Measurements from ENCODE around the gene AUTS2. TPM values are rescaled to one million over a fixed set of nuclear protein-coding genes. Genes with fewer than 3 reads are reported as not detected.

The AUTS2 gene
- total and polyA plus RNA-seq, 2 donors (not counting 1 experiment from before 2014, with no cell fraction given): 0.60 to 9.1 TPM

DNA sequence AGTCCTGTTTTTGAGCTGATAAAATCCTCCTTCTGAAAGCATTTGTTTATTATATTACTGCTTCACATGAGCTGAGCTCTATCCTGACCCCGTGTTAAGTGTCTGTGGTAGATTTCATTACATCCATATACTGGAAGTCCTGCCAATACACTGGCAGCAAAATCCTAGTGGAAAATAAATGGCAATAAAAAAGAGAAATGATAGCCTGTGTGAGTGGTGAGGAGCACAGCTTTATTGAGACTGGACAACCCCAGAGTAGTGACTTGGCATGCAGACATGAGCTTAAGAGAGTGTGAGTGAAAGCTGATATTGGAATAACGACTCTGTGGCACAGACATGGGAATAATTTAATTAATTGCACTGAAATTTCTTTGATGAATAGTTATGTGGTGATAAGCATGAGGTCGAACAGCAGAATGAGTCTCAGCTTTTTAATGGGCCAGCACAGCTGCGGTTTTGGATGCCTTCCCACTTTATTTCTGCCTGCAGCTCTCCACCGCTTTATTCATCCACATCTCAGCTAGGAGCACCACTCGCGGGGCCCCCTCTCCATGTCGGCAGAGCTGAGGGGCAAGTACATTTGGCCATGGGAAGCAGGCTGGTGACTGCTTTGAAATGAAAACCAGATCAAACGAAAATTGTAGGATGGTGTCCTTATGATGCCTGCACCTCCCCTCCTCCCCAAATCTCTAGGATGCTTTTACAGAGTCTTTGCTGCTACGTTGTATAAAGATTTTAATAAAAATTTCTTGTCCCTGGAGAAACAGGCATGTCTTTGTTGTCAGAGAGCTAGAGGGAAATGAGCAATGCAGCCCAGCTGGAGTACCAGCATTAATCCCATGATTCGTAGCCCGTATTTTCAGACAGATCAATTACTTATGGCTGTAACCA lies 494.3 kb downstream of the AUTS2 start:
- Histone ChIP-seq H2AFZ (ENCODE audit: low read length) (no peak overlapping the region), H3K9ac (ENCODE audit: insufficient read depth, low read length) (no peak overlapping the region), H3K9me3 (ENCODE audit: control insufficient read depth, insufficient read depth, low read depth, low read length) (no peaks in the 10 kb centered on the region), H4K20me1 (ENCODE audit: control insufficient read depth, extremely low read depth, insufficient read depth, low read length) (no peaks in the 10 kb centered on the region), H3K4me2 (ENCODE audit: extremely low read depth, insufficient read depth, low read length) (peak overlapping the region; percentile 13), H3K27me3 (ENCODE audit: control insufficient read depth, insufficient read depth, low read length) (no peaks in the 10 kb centered on the region), H3K4me3 (replicated peaks in 1 of 4; ENCODE audit: control extremely low read depth in 1 of 4, insufficient read depth in 1 of 4, low read depth in 3 of 4, low read length in 4 of 4) (peak overlapping the region in 1 of 4 experiments; percentile 17), H3K4me1 (ENCODE audit: control insufficient read depth, extremely low read depth, insufficient read depth, low read length) (no peaks in the 10 kb centered on the region), H3K79me2 (ENCODE audit: control insufficient read depth, insufficient read depth, low read length) (no peaks in the 10 kb centered on the region), H3K36me3 (ENCODE audit: control insufficient read depth, insufficient read depth, low read length) (no peaks in the 10 kb centered on the region), H3K27ac (ENCODE audit: insufficient read depth, low read length) (no peak overlapping the region)
- DNase-seq (ENCODE audit: low read depth in 2 of 2): peak; percentile 72 to 95
- TF ChIP-seq EZH2 (IDR thresholded peaks at IDR 0.05; ENCODE audit: low read length, missing control alignments): no peak
- TF ChIP-seq, protein P1, sequence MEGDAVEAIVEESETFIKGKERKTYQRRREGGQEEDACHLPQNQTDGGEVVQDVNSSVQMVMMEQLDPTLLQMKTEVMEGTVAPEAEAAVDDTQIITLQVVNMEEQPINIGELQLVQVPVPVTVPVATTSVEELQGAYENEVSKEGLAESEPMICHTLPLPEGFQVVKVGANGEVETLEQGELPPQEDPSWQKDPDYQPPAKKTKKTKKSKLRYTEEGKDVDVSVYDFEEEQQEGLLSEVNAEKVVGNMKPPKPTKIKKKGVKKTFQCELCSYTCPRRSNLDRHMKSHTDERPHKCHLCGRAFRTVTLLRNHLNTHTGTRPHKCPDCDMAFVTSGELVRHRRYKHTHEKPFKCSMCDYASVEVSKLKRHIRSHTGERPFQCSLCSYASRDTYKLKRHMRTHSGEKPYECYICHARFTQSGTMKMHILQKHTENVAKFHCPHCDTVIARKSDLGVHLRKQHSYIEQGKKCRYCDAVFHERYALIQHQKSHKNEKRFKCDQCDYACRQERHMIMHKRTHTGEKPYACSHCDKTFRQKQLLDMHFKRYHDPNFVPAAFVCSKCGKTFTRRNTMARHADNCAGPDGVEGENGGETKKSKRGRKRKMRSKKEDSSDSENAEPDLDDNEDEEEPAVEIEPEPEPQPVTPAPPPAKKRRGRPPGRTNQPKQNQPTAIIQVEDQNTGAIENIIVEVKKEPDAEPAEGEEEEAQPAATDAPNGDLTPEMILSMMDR (conservative IDR thresholded peaks at IDR 0.05 in 1 of 2, IDR thresholded peaks at IDR 0.05 in 1 of 2; ENCODE audit: low read depth in 1 of 2, low read length in 2 of 2): no peak

DNA sequence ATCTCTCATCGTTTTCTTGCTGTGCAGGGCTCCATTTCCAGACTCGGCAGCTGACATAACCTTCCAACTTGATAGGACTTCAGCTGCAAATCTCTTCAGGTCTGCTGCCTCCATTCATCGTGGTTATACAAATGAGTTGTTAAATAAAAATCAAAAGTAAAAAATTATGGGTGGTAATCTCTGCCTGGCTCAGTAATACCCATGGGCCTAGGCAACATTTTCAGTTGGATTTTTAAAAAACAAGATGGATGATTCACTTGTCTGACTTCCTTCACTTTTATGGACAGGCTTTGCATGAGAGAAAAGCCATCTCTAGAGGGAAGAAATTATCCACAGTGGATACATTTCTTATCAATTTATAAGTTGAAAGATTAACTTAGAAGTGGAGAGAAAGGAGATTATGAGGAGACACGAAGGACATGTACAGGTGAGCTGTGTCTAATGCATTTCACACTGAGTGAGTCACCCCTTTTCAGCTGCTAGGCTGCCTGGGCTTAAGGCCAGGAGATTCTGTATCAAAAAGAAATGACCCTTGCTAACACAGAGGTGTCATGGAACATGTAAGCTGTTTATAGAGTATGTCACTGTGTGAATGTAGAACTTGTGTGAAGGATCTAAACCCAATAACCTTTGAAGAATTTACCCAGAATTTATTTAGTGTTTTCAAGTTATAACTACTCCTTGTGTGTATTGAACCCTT lies 495.1 kb downstream of the AUTS2 start:
- H3K4me3 ChIP-seq (replicated peaks in 1 of 4; ENCODE audit: control extremely low read depth in 1 of 4, insufficient read depth in 1 of 4, low read depth in 3 of 4, low read length in 4 of 4): no peak overlapping the region
- H3K4me1 ChIP-seq (ENCODE audit: control insufficient read depth, extremely low read depth, insufficient read depth, low read length): no peaks in the 10 kb centered on the region
- peak overlapping the region; percentile 13 for H3K4me2 ChIP-seq (ENCODE audit: extremely low read depth, insufficient read depth, low read length)
- H3K36me3 ChIP-seq (ENCODE audit: control insufficient read depth, insufficient read depth, low read length): no peaks in the 10 kb centered on the region
- H3K9me3 ChIP-seq (ENCODE audit: control insufficient read depth, insufficient read depth, low read depth, low read length): no peaks in the 10 kb centered on the region
- H3K27ac ChIP-seq (ENCODE audit: insufficient read depth, low read length): no peak overlapping the region
- DNase-seq (ENCODE audit: low read depth in 2 of 2): peak; percentile 7 to 76
- no peaks in the 10 kb centered on the region for H4K20me1 ChIP-seq (ENCODE audit: control insufficient read depth, extremely low read depth, insufficient read depth, low read length)
- no peaks in the 10 kb centered on the region for H3K27me3 ChIP-seq (ENCODE audit: control insufficient read depth, insufficient read depth, low read length)
- no peaks in the 10 kb centered on the region for H3K79me2 ChIP-seq (ENCODE audit: control insufficient read depth, insufficient read depth, low read length)
- TF ChIP-seq, protein P1 (conservative IDR thresholded peaks at IDR 0.05 in 1 of 2, IDR thresholded peaks at IDR 0.05 in 1 of 2; ENCODE audit: low read depth in 1 of 2, low read length in 2 of 2): no peak
- TF ChIP-seq EZH2 (IDR thresholded peaks at IDR 0.05; ENCODE audit: low read length, missing control alignments): no peak
- H2AFZ ChIP-seq (ENCODE audit: low read length): no peak overlapping the region
- no peak overlapping the region for H3K9ac ChIP-seq (ENCODE audit: insufficient read depth, low read length)

DNA sequence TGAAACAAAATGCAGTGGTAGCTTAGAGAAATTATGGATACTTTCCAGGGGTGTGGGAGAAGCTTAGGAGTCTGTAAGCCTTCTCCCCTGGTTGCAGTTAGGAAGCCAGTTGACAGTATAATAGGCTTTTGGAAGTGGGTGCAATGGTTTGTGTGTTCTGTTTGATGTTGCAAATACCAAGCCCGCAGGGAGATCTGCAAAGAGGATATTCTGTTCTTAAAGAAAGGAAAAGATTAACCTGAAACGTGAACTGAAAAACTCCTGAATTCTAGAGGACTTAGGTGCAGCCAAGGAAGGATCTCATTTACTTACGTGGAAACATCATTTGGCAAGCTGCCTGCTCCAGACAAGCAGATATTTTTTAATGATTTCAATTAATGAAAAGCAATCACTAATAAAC lies 496.6 kb downstream of the AUTS2 start:
- Histone ChIP-seq H3K9ac (ENCODE audit: insufficient read depth, low read length) (no peak overlapping the region), H3K4me1 (ENCODE audit: control insufficient read depth, extremely low read depth, insufficient read depth, low read length) (no peaks in the 10 kb centered on the region), H3K36me3 (ENCODE audit: control insufficient read depth, insufficient read depth, low read length) (no peaks in the 10 kb centered on the region), H2AFZ (ENCODE audit: low read length) (no peak overlapping the region), H3K27ac (ENCODE audit: insufficient read depth, low read length) (no peak overlapping the region), H3K9me3 (ENCODE audit: control insufficient read depth, insufficient read depth, low read depth, low read length) (no peaks in the 10 kb centered on the region), H3K4me3 (replicated peaks in 1 of 4; ENCODE audit: control extremely low read depth in 1 of 4, insufficient read depth in 1 of 4, low read depth in 3 of 4, low read length in 4 of 4) (no peak overlapping the region), H3K4me2 (ENCODE audit: extremely low read depth, insufficient read depth, low read length) (no peak overlapping the region), H3K79me2 (ENCODE audit: control insufficient read depth, insufficient read depth, low read length) (no peaks in the 10 kb centered on the region), H4K20me1 (ENCODE audit: control insufficient read depth, extremely low read depth, insufficient read depth, low read length) (no peaks in the 10 kb centered on the region), H3K27me3 (ENCODE audit: control insufficient read depth, insufficient read depth, low read length) (no peaks in the 10 kb centered on the region)
- no peak for DNase-seq (ENCODE audit: low read depth in 2 of 2)
- no peak for TF ChIP-seq EZH2 (IDR thresholded peaks at IDR 0.05; ENCODE audit: low read length, missing control alignments)
- TF ChIP-seq, protein P1 (conservative IDR thresholded peaks at IDR 0.05 in 1 of 2, IDR thresholded peaks at IDR 0.05 in 1 of 2; ENCODE audit: low read depth in 1 of 2, low read length in 2 of 2): no peak
